Superior temporal gyrus (tissue), 1 donor: ENCODE measurements around the gene SGCE.
"Not testable (repeated sequence)": the region's sequence is repeated elsewhere in the genome, so short reads cannot be mapped to it uniquely, and the experiment has no call there.

Source experiments
- DNase-seq: peaks from one replicate; pipeline ENCODE4 v3.0.0-alpha.2; 2016; ENCODE audit errors: extremely low spot score

Gene SGCE, protein sequence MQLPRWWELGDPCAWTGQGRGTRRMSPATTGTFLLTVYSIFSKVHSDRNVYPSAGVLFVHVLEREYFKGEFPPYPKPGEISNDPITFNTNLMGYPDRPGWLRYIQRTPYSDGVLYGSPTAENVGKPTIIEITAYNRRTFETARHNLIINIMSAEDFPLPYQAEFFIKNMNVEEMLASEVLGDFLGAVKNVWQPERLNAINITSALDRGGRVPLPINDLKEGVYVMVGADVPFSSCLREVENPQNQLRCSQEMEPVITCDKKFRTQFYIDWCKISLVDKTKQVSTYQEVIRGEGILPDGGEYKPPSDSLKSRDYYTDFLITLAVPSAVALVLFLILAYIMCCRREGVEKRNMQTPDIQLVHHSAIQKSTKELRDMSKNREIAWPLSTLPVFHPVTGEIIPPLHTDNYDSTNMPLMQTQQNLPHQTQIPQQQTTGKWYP

GRCh38 chr7:94655848-94656657 is at the start of gene SGCE:
Gene SGCE (minus strand): TSS chr7:94656133. CDS start chr7:94656098, 35 bp downstream.
- peak; percentile 82 for DNase-seq

- DNase-seq = not testable (repeated sequence)
These were observed 49.5 kb upstream of the SGCE start for GRCh38 chr7:94705155-94706021.

DNA sequence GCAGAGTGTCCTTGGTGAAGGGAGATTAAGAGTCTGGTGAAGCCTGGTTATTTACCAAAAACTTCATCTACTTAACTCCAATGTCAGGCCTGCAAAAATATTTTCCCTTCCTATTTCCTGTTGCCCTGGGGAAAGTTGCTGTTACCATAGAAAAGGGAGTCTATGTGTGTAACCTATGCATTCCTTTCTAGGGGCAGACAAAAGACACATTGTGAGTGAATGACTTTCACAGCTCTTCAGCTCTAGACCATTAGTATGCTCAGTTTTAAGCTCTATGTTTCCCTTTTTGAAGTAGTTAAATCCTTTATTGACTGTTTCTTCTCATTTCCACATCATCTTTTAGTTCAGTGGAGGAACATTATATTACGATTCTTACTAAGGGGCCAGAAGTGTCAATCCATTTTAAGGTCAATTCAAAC is 45.6 kb upstream of the SGCE start:
- no peak for DNase-seq

DNA sequence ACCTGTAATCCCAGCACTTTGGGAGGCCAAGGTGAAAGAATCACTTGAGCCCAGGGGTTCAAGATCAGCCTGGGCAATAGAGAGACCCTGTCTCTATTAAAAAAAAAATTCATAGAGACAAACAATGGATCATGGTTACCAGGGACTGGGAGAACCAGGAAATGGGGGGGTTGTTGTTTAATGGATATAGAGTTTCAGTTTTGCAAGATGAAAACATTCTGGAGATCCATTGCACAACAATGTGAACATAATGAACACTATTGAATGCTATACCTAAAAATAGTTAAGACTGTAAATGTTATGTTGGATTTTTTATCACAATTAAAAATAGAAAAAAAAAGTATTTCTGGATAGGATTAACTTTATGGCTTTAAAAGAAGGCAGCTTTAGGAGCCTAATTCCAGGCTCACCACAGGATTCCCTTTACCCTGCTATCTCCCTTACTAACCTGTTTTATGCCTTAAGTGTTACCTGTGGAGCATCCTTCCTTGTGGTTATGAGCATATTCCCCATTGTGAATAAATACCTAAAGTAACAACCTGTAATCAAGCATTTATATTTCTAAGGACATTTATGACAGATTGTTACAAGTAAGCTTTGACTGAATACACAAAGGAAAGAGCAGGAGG is 45.1 kb upstream of the SGCE start:
- no peak for DNase-seq

- no peak for DNase-seq
These were observed 42.3 kb upstream of the SGCE start for GRCh38 chr7:94698275-94698674.

- no peak for DNase-seq
These were observed 41.4 kb upstream of the SGCE start for GRCh38 chr7:94697035-94697974.

GRCh38 chr7:94687810-94688209 is 31.9 kb upstream of the SGCE start:
- DNase-seq = no peak

DNA sequence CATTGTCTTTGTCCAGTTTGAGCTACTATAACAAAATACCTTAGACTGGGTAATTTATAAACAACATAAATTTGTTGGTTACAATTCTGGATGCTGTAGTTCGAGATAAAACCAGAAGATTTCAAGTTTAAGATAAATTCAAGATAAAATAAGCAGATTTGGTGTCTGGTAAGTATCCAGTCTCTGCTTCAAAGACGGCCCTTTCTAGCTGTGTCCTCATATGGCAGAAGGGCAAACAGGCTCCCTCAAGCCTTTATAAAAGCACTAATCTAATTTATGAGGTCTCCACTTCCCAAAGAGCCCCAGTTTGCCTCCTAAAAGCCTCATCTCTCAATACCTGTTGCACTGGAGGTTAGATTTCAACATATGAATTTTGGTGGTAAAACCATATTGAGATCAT is 31.1 kb upstream of the SGCE start:
- no peak for DNase-seq

- no peak for DNase-seq
These were observed 27.1 kb upstream of the SGCE start for GRCh38 chr7:94683066-94683465.

DNA sequence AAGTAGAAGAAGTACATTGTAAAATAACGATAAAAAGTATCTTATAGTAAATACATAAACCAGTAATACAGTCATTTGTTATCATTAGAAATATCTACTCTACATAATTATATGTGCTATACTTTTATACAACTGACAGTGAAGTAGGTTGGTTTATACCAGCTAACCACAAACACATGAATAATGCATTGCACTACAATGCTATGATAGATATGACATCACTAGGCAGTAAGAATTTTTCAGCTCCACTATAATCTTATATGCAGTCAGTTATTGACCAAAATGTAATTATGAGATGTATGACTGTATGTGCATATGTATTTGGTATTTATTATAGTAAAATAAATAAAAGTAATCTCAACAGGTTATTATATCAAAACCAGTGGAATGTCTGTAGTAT is 23.4 kb upstream of the SGCE start:
- no peak for DNase-seq

DNA sequence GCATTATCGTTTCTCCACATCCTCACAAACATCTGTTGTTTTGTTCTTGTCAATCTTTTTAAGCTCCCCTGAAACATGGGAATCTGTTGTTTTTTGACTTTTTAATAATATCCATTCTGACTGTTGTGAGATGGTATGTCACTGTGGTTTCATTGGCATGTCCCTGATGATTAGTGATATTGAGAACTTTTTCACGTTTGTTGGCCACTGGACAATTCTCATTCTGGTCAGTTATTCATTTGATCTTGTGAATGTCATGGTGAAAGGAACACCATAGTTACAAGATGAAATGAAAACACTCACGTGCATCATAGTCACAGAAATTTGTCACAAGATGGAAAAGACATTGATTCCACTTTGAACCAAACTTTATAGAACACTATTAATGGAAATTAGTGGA is 20.5 kb upstream of the SGCE start:
- DNase-seq = no peak

DNA sequence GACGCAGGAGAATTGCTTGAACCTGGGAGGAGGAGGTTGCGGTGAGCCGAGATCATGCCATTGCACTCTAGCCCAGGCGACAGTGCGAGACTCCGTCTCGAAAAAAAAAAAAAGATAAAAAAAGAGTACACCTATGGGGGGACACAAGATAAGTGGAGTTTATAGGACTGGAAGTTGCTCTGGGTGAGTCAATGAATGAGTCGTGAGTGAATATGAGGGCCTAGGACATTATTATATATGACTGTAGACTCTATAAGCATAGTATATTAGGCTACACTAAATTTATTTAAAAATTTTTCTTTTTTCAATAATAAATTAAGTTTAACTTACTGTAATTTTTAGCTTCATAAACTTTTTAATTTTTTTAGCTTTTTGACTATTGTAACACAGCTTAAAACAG is 19.4 kb upstream of the SGCE start:
- no peak for DNase-seq

GRCh38 chr7:94671444-94672235 is 15.7 kb upstream of the SGCE start:
- DNase-seq = no peak

DNA sequence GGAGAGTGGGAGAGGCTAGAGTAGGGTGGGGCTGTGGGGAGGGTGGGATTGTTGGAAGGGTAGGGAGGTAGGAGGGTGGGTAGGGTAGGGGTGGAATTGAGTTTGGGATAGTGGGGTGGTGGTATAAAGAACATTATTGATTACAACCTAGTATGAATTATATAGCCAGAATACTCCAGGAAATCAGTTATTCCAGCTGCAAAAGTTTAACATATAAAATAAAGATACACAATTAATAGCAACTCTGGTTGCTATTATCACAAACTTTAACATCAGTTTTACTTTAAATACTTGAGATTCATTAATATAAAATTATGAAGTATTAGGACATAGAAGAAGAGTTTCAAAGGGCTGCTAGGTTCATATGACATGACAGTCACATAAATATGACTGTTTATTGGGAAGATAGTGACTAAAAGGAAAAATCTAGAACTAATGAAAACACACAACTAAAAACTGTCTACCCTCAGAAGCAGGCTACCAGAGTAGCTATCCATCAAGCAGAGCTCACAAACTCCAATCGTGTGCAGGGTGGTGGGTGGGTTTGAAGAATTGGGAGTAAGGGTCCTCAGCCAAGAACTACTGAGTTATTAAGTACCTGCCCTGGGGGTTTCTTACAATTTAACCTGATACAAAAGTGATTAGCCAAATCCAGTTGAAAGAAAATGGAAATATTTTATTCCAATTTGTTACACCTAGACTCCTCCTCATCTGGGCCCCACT is 14.0 kb upstream of the SGCE start:
- DNase-seq = no peak

DNA sequence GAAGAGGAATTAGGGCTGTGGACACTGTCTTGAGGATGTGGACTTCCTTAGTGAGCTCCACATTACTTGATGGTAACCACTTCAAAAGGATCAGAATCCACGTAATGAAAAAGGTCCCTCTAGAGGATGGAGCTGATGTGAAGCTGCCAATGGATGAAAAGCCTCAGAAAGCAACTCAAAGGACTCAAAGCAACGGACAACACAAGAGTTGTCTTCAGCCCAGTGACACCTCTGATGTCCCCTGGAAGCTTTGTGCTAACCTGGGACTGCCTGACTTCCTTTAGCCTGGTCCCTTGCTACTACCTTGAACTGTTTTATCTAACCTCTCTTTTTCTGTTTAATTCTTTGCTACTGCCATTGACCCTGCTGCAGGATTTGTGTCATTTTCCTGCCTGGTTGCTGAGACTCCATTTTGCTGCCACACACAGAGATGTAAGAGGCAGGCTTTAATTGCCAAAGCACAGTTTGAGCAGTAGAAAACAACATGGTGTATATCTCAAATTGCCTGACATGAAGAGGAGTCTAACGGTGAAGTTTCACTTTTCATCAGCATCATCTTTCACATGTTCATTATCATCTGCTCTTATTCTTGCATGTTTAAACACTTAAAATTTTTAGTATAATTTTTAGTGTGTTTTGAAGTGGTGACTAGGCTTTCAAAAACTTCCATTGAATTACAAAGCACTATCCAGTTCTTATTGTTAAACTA is 11.1 kb upstream of the SGCE start:
- DNase-seq = no peak

GRCh38 chr7:94665426-94665825 is 9.5 kb upstream of the SGCE start:
- no peak for DNase-seq

GRCh38 chr7:94664023-94664422 is 8.1 kb upstream of the SGCE start:
- no peak for DNase-seq

GRCh38 chr7:94662548-94662947 is 6.6 kb upstream of the SGCE start:
- DNase-seq = no peak
